Vagina (tissue), 2 donors: ENCODE data around the gene LILRB4.

Experiments
- CTCF ChIP-seq, 3 experiments: fragments of 450-650 bp in 2 of 3; fragments of 200-600 bp in 1 of 3; sonication (generic) in 1 of 3; IDR thresholded peaks; one replicate each; pipeline ENCODE4 v1.5.1; 2017 to 2019; ENCODE audit warnings: antibody characterized with exemption in 3 of 3, mild to moderate bottlenecking in 2 of 3, moderate library complexity in 2 of 3
- POLR2A ChIP-seq, 2 donors: fragments of 450-650 bp; IDR thresholded peaks; one replicate each; pipeline ENCODE4 v1.6.1; 2017; ENCODE audit warnings: antibody characterized with exemption in 2 of 2, mild to moderate bottlenecking in 2 of 2, moderate library complexity in 2 of 2
- POLR2AphosphoS5 ChIP-seq, 2 donors: sonication (generic); formaldehyde crosslinking; IDR thresholded peaks; one replicate each; pipeline ENCODE4 v1.9.0; 2017; ENCODE audit warnings: antibody characterized with exemption in 2 of 2, mild to moderate bottlenecking in 2 of 2, low read depth in 1 of 2; ENCODE audit not compliant: insufficient read depth in 1 of 2

- no peak for TF ChIP-seq CTCF (IDR thresholded peaks at IDR 0.05)
- TF ChIP-seq POLR2AphosphoS5 (IDR thresholded peaks at IDR 0.05; ENCODE audit: insufficient read depth in 1 of 2, low read depth in 1 of 2) = no peak
- no peak for TF ChIP-seq POLR2A (IDR thresholded peaks at IDR 0.05)
Observed at GRCh38 chr19:54677217-54677616, 14.4 kb downstream of the LILRB4 start.
